Ovary (tissue), 9 donors: ENCODE measurements around the gene TSLP. TPM values are rescaled to one million over a fixed set of nuclear protein-coding genes. Genes with fewer than 3 reads are reported as not detected.

Experiments used
- DNase-seq, 5 donors: peaks; one replicate each; pipeline ENCODE4 v3.0.0-alpha.2; 2019 to 2020
- H3K27ac ChIP-seq, 2 donors: fragments of 200-600 bp; one replicate each; pipeline versions ENCODE4 v1.5.1 to v1.8.0; 2019 to 2022
- H3K27me3 ChIP-seq: fragments of 200-600 bp; one replicate; pipeline ENCODE4 v1.8.0; 2022
- H3K36me3 ChIP-seq: fragments of 200-600 bp; sonication (generic); one replicate; pipeline ENCODE4 v1.5.1; 2019
- H3K4me1 ChIP-seq: one replicate; pipeline ENCODE4 v1.8.1; 2013; ENCODE audit warnings: mild to moderate bottlenecking, moderate library complexity; ENCODE audit not compliant: insufficient read depth
- H3K4me3 ChIP-seq: fragments of 200-600 bp; sonication (generic); one replicate; pipeline ENCODE4 v1.5.1; 2017
- H3K9me3 ChIP-seq, 2 donors: fragments of 200-600 bp in 1 of 2; sonication (generic) in 1 of 2; one replicate each; pipeline versions ENCODE4 v1.5.1 to v1.8.1; 2013 to 2019; ENCODE audit warnings: mild to moderate bottlenecking in 1 of 2, moderate library complexity in 1 of 2
- CTCF ChIP-seq, 3 donors: fragments of 450-650 bp in 2 of 3; fragments of 200-600 bp in 1 of 3; IDR thresholded peaks; one replicate each; pipeline versions ENCODE4 v1.5.1 to v1.8.0; 2016 to 2022; ENCODE audit warnings: antibody characterized with exemption in 3 of 3, mild to moderate bottlenecking in 1 of 3
- EP300 ChIP-seq: sonication (generic); formaldehyde crosslinking; IDR thresholded peaks from one replicate; pipeline ENCODE4 v1.6.1; 2017; ENCODE audit warnings: antibody characterized with exemption
- POLR2A ChIP-seq: fragments of 450-650 bp; IDR thresholded peaks from one replicate; pipeline ENCODE4 v1.6.1; 2017; ENCODE audit warnings: antibody characterized with exemption, mild to moderate bottlenecking, moderate library complexity
- WGBS, 3 donors: extraction: QIAGEN DNeasy Blood & Tissue Kit in 1 of 3; methylation state at CpG; one replicate each; pipeline versions ENCODE4 v1.1.5 to v1.1.7; 2013 to 2017; 5-methylcytosine and 5-hydroxymethylcytosine counted together
- intact Hi-C, 4 donors: fragments of 100-400 bp; cut with DNase I; formaldehyde crosslinking; loops; one replicate each; pipeline versions ENCODE4 v1.11.0 to v1.15.1; 2022 to 2023
- polyA plus RNA-seq, 2 donors: library from polyadenylated mRNA; stranded (reverse); fragments of 200-250 nt in 1 of 2; fragments of 350-450 nt in 1 of 2; fragmentation: Illumina TruSeq in 1 of 2; extraction: RNeasy Lipid Tissue Mini Kit (QIAGEN cat#74804) in 1 of 2; gene quantifications; one replicate each; pipeline ENCODE4 v1.2.3, GENCODE V29; 2013 to 2014
- total RNA-seq, 7 donors: library from RNA; depleted of rRNA in 2 of 7; stranded (reverse); fragments of >200 nt in 2 of 7; fragmentation: NEBNext Ultra II Directional in 3 of 7; extraction: Animal tissue kit (Norgen Biotek cat#: 25700) in 3 of 7; gene quantifications; one replicate each; pipeline versions ENCODE4 v1.1.0 to v1.2.4, GENCODE V29; 2016 to 2023
- donor health status: DM: no; HTN: no; CAD: no; lungs with moderate emphysema.
- donor health status: DM: no; HTN: no; CAD: no.
- donor health status: Bipolar disorder and iron deficiency.
- donor health status: DM: yes; HTN: yes; CAD: no.
- donor health status: DM: no; HTN: no; CAD: no.
- donor health status: DM: yes; HTN: yes; CAD: no.

Gene TSLP
- total and polyA plus RNA-seq, 9 donors = 0.12 to 1.4 (median 0.32) TPM; not detected in 1

GRCh38 chr5:111119221-111119620 is 47.7 kb downstream of the TSLP start:
- no peak overlapping the region for H3K4me3 ChIP-seq
- no peak for DNase-seq
- no peak for TF ChIP-seq POLR2A
- no peak for TF ChIP-seq CTCF (IDR thresholded peaks at IDR 0.05)
- TF ChIP-seq EP300 = no peak
- WGBS, 3 donors = 32 to 54% (median 43%) methylated on average over 2 of the region's 2 CpGs
- H3K4me1 ChIP-seq = no peaks in the 10 kb centered on the region
- intact Hi-C loops = no loop called here
- no peaks in the 10 kb centered on the region for H3K36me3 ChIP-seq
- no peak overlapping the region for H3K27ac ChIP-seq
- H3K27me3 ChIP-seq = no peaks in the 10 kb centered on the region
- no peaks in the 10 kb centered on the region for H3K9me3 ChIP-seq

- DNase-seq = no peak
- WGBS, 3 donors = 93 to 98% (median 97%) methylated on average over 2 of the region's 2 CpGs
- TF ChIP-seq CTCF (IDR thresholded peaks at IDR 0.05) (no peak), POLR2A (no peak), EP300 (no peak)
Measured at GRCh38 chr5:111119856-111120255, 48.3 kb downstream of the TSLP start.

GRCh38 chr5:111120911-111121310 is 49.4 kb downstream of the TSLP start:
- Histone ChIP-seq H3K27me3 (no peaks in the 10 kb centered on the region), H3K4me3 (no peak overlapping the region), H3K4me1 (no peaks in the 10 kb centered on the region), H3K9me3 (no peaks in the 10 kb centered on the region), H3K36me3 (no peaks in the 10 kb centered on the region), H3K27ac (no peak overlapping the region)
- intact Hi-C loops = no loop called here
- TF ChIP-seq CTCF (IDR thresholded peaks at IDR 0.05) (no peak), POLR2A (no peak), EP300 (no peak)
- WGBS, 3 donors = 84 to 91% (median 85%) methylated on average over 2 of the region's 2 CpGs
- DNase-seq = no peak

More at GRCh38 chr5:111119856-111120255, 48.3 kb downstream of the TSLP start:
- Histone ChIP-seq H3K9me3 (no peaks in the 10 kb centered on the region), H3K36me3 (no peaks in the 10 kb centered on the region), H3K4me3 (no peak overlapping the region), H3K4me1 (no peaks in the 10 kb centered on the region), H3K27me3 (no peaks in the 10 kb centered on the region), H3K27ac (no peak overlapping the region)
- intact Hi-C loops = no loop called here

- intact Hi-C loops = no loop called here
- no peaks in the 10 kb centered on the region for H3K9me3 ChIP-seq
- H3K27ac ChIP-seq = no peak overlapping the region
- no peak for TF ChIP-seq EP300
- no peak for TF ChIP-seq POLR2A
- TF ChIP-seq CTCF (IDR thresholded peaks at IDR 0.05) = no peak
- H3K27me3 ChIP-seq = no peaks in the 10 kb centered on the region
- no peak overlapping the region for H3K4me3 ChIP-seq
- no peaks in the 10 kb centered on the region for H3K36me3 ChIP-seq
- H3K4me1 ChIP-seq = no peaks in the 10 kb centered on the region
- DNase-seq = no peak
Measured at GRCh38 chr5:111121926-111122325, 50.4 kb downstream of the TSLP start.

GRCh38 chr5:111122398-111122797 is 50.9 kb downstream of the TSLP start:
- TF ChIP-seq CTCF (IDR thresholded peaks at IDR 0.05) (no peak), EP300 (no peak), POLR2A (no peak)
- DNase-seq = no peak
- no peaks in the 10 kb centered on the region for H3K27me3 ChIP-seq
- no peaks in the 10 kb centered on the region for H3K9me3 ChIP-seq
- H3K4me3 ChIP-seq = no peak overlapping the region
- intact Hi-C loops = no loop called here
- WGBS, 3 donors = 45 to 99% (median 71%) methylated on average over 2 of the region's 2 CpGs
- H3K36me3 ChIP-seq = no peaks in the 10 kb centered on the region
- H3K4me1 ChIP-seq = no peaks in the 10 kb centered on the region
- H3K27ac ChIP-seq = no peak overlapping the region
